Liver (tissue), 3 donors: ENCODE results near the gene CCDC63.

ENCODE experiments used
- CTCF ChIP-seq: fragments of 150-350 bp; IDR thresholded peaks from 2 replicates; pipeline ENCODE4 v1.5.1; 2017; ENCODE audit warnings: improper control_type of control experiment, low read depth, low read length; ENCODE audit not compliant: missing input control
- EGR1 ChIP-seq, 2 donors: IDR thresholded peaks; 2 replicates each; pipeline ENCODE4 v1.6.1; 2016 to 2018; ENCODE audit warnings: antibody characterized with exemption in 2 of 2, low read depth in 2 of 2
- GABPA ChIP-seq, 2 donors: IDR thresholded peaks in 1 of 2; conservative IDR thresholded peaks in 1 of 2; 2 replicates each; pipeline ENCODE4 v1.6.1; 2016; ENCODE audit warnings: antibody characterized with exemption in 2 of 2, mild to moderate bottlenecking in 1 of 2, moderate library complexity in 1 of 2
- RAD21 ChIP-seq, 2 donors: IDR thresholded peaks; 2 replicates each; pipeline ENCODE4 v1.6.1; 2016; ENCODE audit warnings: antibody characterized with exemption in 2 of 2, mild to moderate bottlenecking in 2 of 2
- REST ChIP-seq: IDR thresholded peaks from 2 replicates; pipeline ENCODE4 v1.6.1; 2016; ENCODE audit warnings: antibody characterized with exemption, mild to moderate bottlenecking
- RXRA ChIP-seq, 2 donors: IDR thresholded peaks; 2 replicates each; pipeline ENCODE4 v1.6.1; 2017 to 2018; ENCODE audit warnings: antibody characterized with exemption in 2 of 2, mild to moderate bottlenecking in 1 of 2
- SP1 ChIP-seq: IDR thresholded peaks from 2 replicates; pipeline ENCODE4 v1.6.1; 2018; ENCODE audit warnings: antibody characterized with exemption, mild to moderate bottlenecking
- TAF1 ChIP-seq: conservative IDR thresholded peaks from 2 replicates; pipeline ENCODE4 v1.6.1; 2016; ENCODE audit warnings: antibody characterized with exemption, mild to moderate bottlenecking
- ZBTB33 ChIP-seq: IDR thresholded peaks from 2 replicates; pipeline ENCODE4 v1.6.1; 2016; ENCODE audit warnings: antibody characterized with exemption
- TF ChIP-seq, protein P1 (sequence below): IDR thresholded peaks from 2 replicates; pipeline ENCODE4 v1.6.1; 2016; ENCODE audit warnings: antibody characterized with exemption
- TF ChIP-seq, protein P2 (sequence below): IDR thresholded peaks from 2 replicates; pipeline ENCODE4 v1.6.1; 2016; ENCODE audit warnings: antibody characterized with exemption
- donor health status: healthy.
- donor health status: healthy.

GRCh38 chr12:110903511-110903910 lies 56.7 kb downstream of the CCDC63 start:
- no peak for TF ChIP-seq CTCF
- TF ChIP-seq, protein P1, sequence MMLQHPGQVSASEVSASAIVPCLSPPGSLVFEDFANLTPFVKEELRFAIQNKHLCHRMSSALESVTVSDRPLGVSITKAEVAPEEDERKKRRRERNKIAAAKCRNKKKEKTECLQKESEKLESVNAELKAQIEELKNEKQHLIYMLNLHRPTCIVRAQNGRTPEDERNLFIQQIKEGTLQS = no peak
- no peak for TF ChIP-seq EGR1 (IDR thresholded peaks at IDR 0.05; ENCODE audit: low read depth in 2 of 2)
- TF ChIP-seq, protein P2, sequence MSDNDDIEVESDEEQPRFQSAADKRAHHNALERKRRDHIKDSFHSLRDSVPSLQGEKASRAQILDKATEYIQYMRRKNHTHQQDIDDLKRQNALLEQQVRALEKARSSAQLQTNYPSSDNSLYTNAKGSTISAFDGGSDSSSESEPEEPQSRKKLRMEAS = no peak
- no peak for TF ChIP-seq SP1
- no peak for TF ChIP-seq ZBTB33
- no peak for TF ChIP-seq TAF1
- no peak for TF ChIP-seq REST
- no peak for TF ChIP-seq GABPA (IDR thresholded peaks at IDR 0.05 in 1 of 2, conservative IDR thresholded peaks at IDR 0.05 in 1 of 2)
- TF ChIP-seq RXRA (IDR thresholded peaks at IDR 0.05) = no peak
- TF ChIP-seq RAD21 (IDR thresholded peaks at IDR 0.05) = no peak
